Left ventricle myocardium superior (tissue), 1 donor: Measurements from ENCODE around the gene SMC2. TPM values are rescaled to one million over a fixed set of nuclear protein-coding genes. Genes with fewer than 3 reads are reported as not detected.

Source experiments
- ATAC-seq: fragments of 200-7000 bp; cut with Tn5 transposase; one replicate; pipeline ENCODE4 v1.9.1; 2020; ENCODE audit warnings: mild to moderate bottlenecking, moderate library complexity
- DNase-seq: peaks from one replicate; pipeline ENCODE4 v3.0.0-alpha.2; 2020
- intact Hi-C: fragments of 100-400 bp; cut with micrococcal nuclease; formaldehyde crosslinking; loops from one replicate; pipeline ENCODE4 v1.11.0; 2022
- total RNA-seq: library from RNA; stranded (reverse); fragmentation: NEBNext Ultra II Directional; extraction: Animal tissue kit (Norgen Biotek cat#: 25700); gene quantifications from one replicate; pipeline ENCODE4 v1.2.1, GENCODE V29; 2021
- donor health status: DM: no; HTN: yes; CAD: no; lungs with severe emphysema.

The SMC2 gene
- total RNA-seq, 1 donor from 2014 or later: 10.0 TPM

GRCh38 chr9:104094534-104095015 is 466 bp downstream of the SMC2 start:
- intact Hi-C loops: no loop called here
- ATAC-seq: no peak
- no peak for DNase-seq

GRCh38 chr9:104099630-104100029 is 5.5 kb downstream of the SMC2 start:
- intact Hi-C loops: no loop called here
- no peak for ATAC-seq
- DNase-seq: no peak

- no peak for ATAC-seq
- intact Hi-C loops: no loop called here
- DNase-seq: no peak
Observed at GRCh38 chr9:104104360-104104759, 10.3 kb downstream of the SMC2 start.

DNA sequence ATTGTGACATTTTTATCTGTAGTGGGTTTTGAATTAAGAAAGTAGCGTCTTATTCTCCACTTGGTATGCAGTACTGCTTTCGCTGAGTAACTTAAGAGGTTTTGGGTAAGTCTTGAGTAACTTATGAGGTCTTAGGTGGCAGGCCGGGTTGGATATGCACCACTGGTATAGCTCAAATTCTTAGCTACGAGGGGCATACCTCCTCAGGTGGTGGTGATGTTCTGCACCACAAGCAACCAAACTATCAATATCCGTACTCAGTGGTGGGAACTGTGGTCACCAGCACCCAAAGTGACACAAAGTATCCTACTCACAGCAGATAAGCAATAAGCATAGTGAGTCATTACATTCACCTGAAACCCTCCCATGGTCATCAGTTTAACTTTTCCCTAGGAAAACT is 13.7 kb downstream of the SMC2 start:
- intact Hi-C loops: no loop called here
- no peak for DNase-seq
- no peak for ATAC-seq

GRCh38 chr9:104108315-104108714 is 14.2 kb downstream of the SMC2 start:
- intact Hi-C loops: no loop called here
- no peak for ATAC-seq

GRCh38 chr9:104110509-104110908 is 16.4 kb downstream of the SMC2 start:
- DNase-seq (no peak), ATAC-seq (no peak)
- intact Hi-C loops: no loop called here

More at GRCh38 chr9:104108315-104108714, 14.2 kb downstream of the SMC2 start:
- no peak for DNase-seq

DNA sequence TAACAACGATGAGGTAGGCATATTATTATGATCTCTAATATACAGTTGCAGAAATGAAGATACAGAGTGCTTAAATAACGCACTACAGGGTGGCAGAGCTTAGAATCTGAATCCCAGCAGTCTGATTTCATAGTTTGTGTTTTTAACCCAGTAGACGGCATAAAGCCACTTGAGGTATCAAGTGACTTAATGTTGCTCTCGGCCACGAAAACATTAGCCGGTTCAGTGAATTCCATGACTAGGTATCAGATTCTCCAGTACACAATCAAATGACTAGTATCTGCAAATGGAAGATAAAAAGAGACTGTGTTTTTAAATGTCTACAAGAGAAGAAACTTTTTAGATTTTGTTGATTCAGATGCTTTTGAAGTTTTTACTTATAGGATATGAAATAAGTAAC is 24.8 kb downstream of the SMC2 start:
- no peak for DNase-seq
- ATAC-seq: no peak
- intact Hi-C loops: no loop called here

DNA sequence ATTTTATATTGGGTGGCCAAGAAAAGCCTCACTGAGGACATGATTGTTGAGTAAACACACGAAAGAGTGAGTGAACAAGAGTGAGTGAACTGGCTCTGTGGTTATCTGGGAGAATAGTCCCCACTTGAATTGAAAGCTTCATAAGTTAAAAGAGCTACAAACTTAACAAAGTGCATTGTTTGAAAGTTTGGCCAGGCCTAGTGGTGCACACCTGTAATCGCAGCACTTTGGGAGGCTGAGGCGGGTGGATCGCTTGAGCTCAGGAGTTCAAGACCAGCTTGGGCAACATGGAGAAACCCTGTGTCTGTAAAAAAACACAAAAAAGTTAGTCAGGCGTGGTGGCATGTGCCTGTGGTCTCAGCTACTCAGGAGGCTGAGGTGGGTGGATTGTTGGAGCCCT is 26.9 kb downstream of the SMC2 start:
- no peak for DNase-seq
- intact Hi-C loops: no loop called here
- ATAC-seq: no peak

DNA sequence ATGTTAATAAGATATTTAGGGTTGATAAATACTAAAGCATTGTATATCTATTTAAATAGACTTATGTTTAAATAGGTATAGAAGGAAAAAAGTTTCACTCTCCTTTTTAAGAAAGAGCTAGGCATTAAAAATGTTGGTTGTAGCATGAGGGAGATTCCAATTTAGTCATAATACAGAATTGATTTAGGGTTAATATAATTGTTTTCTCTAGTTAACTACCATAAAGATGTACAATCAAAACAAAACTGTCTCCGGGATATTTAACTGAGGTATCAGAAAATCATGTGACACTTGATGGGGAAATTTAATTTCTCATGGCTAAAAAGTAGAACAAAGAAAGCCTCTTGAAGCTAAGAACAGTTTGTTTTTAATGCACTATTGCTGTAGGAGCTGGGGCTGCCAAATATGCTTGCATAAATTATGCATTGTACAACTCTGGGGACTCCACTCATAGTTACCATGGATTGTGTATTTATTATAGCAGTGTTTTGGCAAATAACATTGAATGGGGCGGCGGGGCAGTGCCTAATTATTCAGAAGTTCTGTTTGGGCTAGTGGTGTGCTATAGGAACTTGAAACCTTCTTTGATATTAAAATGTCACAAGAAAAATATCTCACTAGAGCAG is 44.2 kb downstream of the SMC2 start:
- ATAC-seq (no peak), DNase-seq (no peak)
- intact Hi-C loops: no loop called here

- no peak for DNase-seq
- no peak for ATAC-seq
- intact Hi-C loops: no loop called here
Observed at GRCh38 chr9:104142799-104143549, 48.9 kb downstream of the SMC2 start.

DNA sequence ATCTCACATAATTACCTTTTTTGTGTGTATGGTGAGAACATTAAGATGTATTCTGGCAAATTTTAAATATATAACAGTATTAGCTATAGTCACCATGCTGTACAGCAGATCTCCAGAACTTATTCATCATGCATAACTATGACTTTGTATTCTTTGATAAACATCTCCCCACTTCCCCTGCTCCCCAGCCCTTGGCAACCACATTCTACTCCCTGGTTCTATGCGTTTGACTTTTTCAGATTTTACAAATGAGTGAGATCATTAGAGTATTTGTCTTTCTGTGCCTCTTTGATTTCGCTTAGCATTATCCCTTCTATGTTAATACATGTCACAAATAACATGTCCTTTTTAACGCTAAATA is 49.4 kb downstream of the SMC2 start:
- ATAC-seq (no peak), DNase-seq (no peak)
- intact Hi-C loops: no loop called here

DNA sequence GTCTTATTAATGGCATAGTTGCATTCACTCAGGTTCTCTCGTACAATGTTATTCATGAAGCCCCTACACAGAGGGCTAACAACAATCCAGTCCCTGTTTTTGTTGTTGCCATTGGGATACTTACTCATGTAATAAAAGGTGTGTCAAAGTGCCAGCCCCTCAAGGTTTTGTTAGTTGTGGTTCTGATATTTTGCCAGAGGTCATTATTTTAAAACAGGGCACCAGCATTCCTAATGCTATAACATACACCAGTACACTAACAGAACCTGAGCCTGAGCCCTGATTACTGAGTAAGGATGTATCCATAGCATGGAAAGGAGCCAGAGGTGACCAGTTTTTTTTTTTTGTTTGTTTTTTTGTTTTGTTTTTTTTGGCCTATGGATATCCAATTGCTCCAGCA is 50.2 kb downstream of the SMC2 start:
- no peak for ATAC-seq

DNA sequence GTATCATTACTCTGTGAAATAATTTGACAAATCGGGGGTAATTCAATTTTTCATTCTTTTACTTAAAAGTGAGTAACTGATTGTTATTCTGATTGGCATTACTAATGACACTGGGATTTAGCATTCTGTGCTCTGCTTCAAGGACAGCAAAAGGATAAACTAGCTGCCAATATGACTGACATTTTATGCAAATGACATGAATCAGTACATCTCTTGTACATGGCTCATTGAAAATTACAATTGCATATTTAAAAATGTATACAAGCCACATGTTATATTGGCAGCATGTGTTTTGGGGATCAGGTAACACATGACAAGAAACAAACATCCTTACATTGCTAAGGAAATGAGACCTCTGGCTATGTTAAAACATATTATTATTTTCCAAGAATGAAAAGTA is 79.0 kb downstream of the SMC2 start:
- DNase-seq: no peak
- intact Hi-C loops: no loop called here
- ATAC-seq: no peak

More for the DNA sequence above, 50.2 kb downstream of the SMC2 start:
- DNase-seq: no peak
- intact Hi-C loops: no loop called here

GRCh38 chr9:104177003-104177611 is 83.0 kb downstream of the SMC2 start:
- ATAC-seq (no peak), DNase-seq (no peak)
- intact Hi-C loops: no loop called here

GRCh38 chr9:104177676-104178075 is 83.6 kb downstream of the SMC2 start:
- intact Hi-C loops: no loop called here

More at GRCh38 chr9:104177676-104178075, 83.6 kb downstream of the SMC2 start:
- ATAC-seq: no peak
- DNase-seq: no peak
